GM21528 (cell line): Measurements from ENCODE around the gene SAPCD2.
"Not testable (repeated sequence)": the region's sequence is repeated elsewhere in the genome, so short reads cannot be mapped to it uniquely, and the experiment has no call there.

Experiments used
- ATAC-seq: cut with Tn5 transposase; IDR thresholded peaks from one replicate; pipeline ENCODE4 v1.9.1; 2021; ENCODE audit warnings: mild to moderate bottlenecking, moderate library complexity; ENCODE audit not compliant: unreplicated experiment, low FRiP score

SAPCD2 gene

DNA sequence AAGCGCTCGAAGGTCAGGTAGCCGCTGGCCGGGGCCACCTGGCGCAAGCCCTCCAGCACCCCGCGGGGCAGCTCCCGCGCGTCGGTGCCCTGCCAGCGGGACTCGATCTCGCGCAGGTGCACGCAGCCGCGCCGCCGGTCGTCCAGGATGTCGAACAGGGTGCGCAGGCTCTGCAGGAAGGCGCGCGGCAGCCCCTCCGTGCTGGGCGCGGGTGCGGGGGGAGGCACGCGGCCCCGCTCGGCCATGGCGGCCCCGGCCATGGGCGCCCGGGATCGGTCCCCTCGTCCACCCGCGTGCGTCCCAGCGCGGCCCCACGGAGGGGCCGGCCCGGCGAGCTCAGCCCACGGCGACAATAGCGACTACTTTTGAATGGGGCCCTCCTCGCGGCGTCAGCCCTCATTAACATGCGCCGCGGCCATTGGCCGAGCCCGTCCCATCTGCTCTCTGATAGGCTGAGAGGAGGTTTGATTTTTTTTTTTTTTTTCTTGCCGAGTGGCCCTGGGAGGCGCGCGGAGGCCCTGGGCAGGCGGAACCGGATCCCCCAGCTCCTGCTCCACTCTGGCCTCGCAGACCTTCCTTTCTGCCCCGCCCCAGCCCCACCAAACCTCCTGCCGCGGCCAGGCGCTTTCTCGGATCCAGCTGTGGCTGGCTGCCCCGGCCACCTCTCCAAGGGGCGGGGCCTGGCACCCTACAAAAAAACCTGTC lies at the start of gene SAPCD2:
Gene SAPCD2, minus strand, starts transcription at position 357 of the 705 bp plus-strand sequence. Its CDS starts 97 bp downstream, at position 260.
- ATAC-seq: peak; percentile 64

- not testable (repeated sequence) for ATAC-seq
These were observed 47.8 kb upstream of the SAPCD2 start for GRCh38 chr9:137118092-137118603.

DNA sequence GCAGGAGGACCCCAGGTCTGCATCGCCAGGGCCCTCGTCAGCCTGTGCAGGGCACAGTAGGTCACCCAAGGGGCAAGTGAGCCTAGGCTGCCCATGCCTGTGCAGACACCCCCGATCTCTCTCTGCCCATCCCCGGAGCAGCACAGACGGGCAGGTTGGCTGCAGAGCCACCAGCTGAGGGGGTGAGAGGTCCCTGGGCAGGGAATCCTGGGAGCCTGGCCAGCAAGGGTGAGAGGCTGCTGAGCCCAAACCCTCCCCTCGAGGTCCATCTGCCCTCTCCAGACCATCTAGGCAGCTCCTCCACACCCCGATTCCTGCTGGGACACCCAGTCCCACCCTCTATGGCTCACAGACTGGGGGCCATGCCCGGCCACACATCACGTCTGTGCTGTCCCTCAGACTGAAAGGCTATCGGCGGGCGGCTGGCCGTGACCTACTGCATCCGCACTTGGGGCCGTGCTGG lies 46.9 kb upstream of the SAPCD2 start:
- ATAC-seq: no peak

GRCh38 chr9:137116728-137117127 lies 46.4 kb upstream of the SAPCD2 start:
- no peak for ATAC-seq

GRCh38 chr9:137116027-137116507 lies 45.7 kb upstream of the SAPCD2 start:
- no peak for ATAC-seq

- ATAC-seq: no peak
These were observed 45.2 kb upstream of the SAPCD2 start for GRCh38 chr9:137115394-137116026.

- ATAC-seq: peak; percentile 61
These were observed 44.4 kb upstream of the SAPCD2 start, which contains the start of gene DPP7 for GRCh38 chr9:137114613-137115393. DPP7 (minus strand) TSS chr9:137114733; CDS start chr9:137114713, 20 bp downstream.

DNA sequence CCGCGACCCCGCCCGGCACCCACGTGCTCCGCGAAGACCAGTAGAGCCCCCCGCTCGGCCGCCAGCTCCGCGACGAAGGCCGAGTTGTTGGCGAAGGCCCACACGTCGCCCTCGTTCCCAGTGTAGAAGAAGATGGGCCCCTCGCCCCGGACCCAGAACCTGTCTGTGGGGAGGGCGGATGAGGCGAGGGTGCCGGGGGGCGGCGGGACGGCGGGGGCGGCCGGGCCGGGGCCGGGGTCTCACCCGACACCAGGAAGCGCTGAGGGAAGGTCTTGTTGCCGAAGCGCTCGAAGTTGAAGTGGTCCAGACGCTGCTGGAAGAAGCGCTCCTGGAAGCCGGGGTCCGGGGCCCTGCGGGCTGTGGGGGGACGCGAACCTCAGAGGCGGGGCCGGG lies 43.9 kb upstream of the SAPCD2 start:
- ATAC-seq: no peak

- ATAC-seq: no peak
These were observed 43.2 kb upstream of the SAPCD2 start for GRCh38 chr9:137113385-137114159.

- ATAC-seq: no peak
These were observed 42.4 kb upstream of the SAPCD2 start for GRCh38 chr9:137112564-137113384.

GRCh38 chr9:137111788-137112563 lies 41.6 kb upstream of the SAPCD2 start:
- no peak for ATAC-seq

GRCh38 chr9:137110911-137111787 lies 40.8 kb upstream of the SAPCD2 start:
- ATAC-seq: no peak

DNA sequence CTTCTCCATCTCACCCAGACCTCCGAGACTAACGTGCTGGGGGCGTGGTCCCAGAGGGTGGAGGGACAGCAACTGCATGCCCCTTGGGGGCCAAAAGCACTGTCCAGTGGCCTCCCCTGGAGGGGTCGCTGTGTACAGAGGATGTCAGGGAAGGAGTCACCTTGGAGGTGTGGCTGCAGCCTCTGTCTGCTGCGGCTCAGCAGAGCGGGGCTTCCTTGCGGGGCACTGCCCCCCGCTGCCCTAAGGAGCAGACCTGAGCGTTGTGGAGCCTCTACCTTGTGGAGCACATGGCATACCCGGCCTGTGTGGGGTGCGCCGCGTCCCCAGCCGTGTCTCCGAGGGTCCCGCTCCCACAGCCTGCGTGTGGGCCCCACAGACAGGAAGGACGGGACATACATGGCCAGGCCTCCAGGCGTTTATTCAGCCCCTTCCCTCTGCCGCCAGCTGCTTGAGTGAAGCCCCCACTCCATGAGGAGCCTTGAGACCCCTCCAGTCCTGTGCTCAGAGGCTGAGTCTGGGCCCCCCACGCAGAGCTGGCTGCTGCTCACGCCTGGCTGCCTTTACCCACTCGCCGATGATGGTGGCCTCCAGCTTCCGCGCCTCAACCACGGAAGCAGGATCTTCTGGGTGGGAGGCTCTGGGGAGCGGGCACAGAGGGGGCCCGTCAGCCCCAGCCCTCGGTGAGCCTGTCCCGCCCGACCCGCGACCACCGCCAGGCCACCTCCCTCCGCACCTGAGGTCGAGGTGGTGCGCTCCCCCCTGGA lies 40.0 kb upstream of the SAPCD2 start:
- no peak for ATAC-seq

DNA sequence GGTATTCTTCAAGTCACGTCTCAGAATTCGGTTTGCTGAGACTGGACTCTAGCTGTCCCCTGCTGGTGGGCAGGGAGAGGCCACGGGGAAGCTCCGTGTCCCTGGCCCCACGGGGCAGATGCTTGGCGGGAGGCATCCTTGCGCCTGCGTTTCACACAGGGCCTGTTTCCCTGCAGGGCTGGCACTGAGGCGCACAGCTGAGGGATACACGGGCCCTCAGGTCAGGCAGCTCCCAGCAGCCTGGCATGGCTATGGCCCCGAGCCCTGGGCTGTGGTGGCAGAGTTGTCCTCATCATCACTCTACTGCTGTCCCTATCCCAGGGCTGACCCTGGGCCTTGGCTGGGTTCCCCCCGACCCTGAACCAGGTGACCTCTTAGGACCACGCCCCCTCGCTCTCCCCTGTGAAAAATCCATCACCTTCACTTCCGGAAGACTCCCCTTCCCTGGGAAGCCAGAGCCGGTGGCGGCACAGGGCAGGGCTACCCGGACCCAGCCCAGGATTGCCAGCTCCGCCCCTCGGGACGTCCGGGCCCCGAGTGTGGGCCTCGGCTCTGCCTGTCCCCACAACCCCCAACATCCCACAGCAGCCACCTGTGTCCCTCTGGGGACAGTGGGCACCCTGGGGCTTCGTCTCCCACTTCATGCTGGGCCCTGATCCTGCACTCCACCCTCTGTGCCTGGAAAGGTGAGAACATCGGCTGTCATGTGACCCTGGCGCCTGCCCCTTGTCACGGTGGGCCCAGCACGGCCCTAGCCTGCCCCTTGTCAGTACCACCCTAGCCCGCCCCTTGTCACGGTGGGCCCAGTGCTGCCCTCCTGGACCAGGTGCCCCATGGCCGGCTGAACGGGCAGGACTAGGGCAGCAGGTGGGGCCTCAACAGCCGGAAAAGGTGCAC lies 39.1 kb upstream of the SAPCD2 start:
- ATAC-seq: no peak

DNA sequence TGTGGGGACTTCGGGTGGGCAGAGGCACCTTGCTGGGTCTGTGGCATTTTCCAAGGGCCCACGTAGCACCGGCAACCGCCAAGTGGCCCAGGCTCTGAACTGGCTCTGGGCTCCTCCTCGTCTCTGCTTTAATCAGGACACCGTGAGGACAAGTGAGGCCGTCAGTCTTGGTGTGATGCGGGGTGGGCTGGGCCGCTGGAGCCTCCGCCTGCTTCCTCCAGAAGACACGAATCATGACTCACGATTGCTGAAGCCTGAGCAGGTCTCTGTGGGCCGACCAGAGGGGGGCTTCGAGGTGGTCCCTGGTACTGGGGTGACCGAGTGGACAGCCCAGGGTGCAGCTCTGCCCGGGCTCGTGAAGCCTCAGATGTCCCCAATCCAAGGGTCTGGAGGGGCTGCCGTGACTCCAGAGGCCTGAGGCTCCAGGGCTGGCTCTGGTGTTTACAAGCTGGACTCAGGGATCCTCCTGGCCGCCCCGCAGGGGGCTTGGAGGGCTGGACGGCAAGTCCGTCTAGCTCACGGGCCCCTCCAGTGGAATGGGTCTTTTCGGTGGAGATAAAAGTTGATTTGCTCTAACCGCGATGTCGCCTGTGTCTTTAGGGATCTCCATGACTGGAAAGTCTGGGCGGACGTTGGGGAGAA lies 38.4 kb upstream of the SAPCD2 start:
- ATAC-seq: no peak
